DOHH2 (cell line): ENCODE results near the gene ABCD4.

Experiments used
- CTCF ChIP-seq: fragments of 200-600 bp; sonication (generic); IDR thresholded peaks from one replicate; pipeline ENCODE4 v1.5.1; 2014; ENCODE audit warnings: antibody characterized with exemption, mild to moderate bottlenecking, low read depth, low read length; ENCODE audit not compliant: poor library complexity, severe bottlenecking
- EZH2phosphoT487 ChIP-seq: fragments of 200-600 bp; sonication (generic); IDR thresholded peaks from 2 replicates; pipeline ENCODE4 v1.6.1; 2017; ENCODE audit warnings: borderline replicate concordance, mild to moderate bottlenecking, antibody characterized with exemption, low read length, moderate library complexity, mixed read lengths

- TF ChIP-seq CTCF, result no peak
- no peak for TF ChIP-seq EZH2phosphoT487
Measured at GRCh38 chr14:74267588-74267987, 35.1 kb downstream of the ABCD4 start.
